GM12801 (cell line): ENCODE measurements around the gene SCO1.

Experiments
- CTCF ChIP-seq: IDR thresholded peaks from one replicate; pipeline ENCODE4 v1.5.1; 2011; ENCODE audit warnings: control low read depth; ENCODE audit not compliant: insufficient read length; ENCODE audit errors: extremely low read depth

Gene SCO1

GRCh38 chr17:10718547-10718946 is 21.2 kb upstream of the SCO1 start:
- no peak for TF ChIP-seq CTCF

- no peak for TF ChIP-seq CTCF
These were observed 18.9 kb upstream of the SCO1 start for GRCh38 chr17:10716218-10716617.

- no peak for TF ChIP-seq CTCF
These were observed 16.0 kb upstream of the SCO1 start for GRCh38 chr17:10713318-10713717.

- TF ChIP-seq CTCF = no peak
These were observed 8.4 kb upstream of the SCO1 start for GRCh38 chr17:10705727-10706126.

- TF ChIP-seq CTCF = no peak
These were observed 5.2 kb upstream of the SCO1 start for GRCh38 chr17:10702574-10702973.

- TF ChIP-seq CTCF = no peak
These were observed 2.5 kb upstream of the SCO1 start for GRCh38 chr17:10699856-10700255.

GRCh38 chr17:10698096-10698818 is 924 bp upstream of the SCO1 start:
- TF ChIP-seq CTCF = no peak

- no peak for TF ChIP-seq CTCF
These were observed 9.8 kb downstream of the SCO1 start for GRCh38 chr17:10687499-10687898.
